Measurements from ENCODE around the gene ZNF302.
"Not testable (repeated sequence)": the region's sequence is repeated elsewhere in the genome, so short reads cannot be mapped to it uniquely, and the experiment has no call there.

The ZNF302 gene

GRCh38 chr19:34664168-34664567 is 13.3 kb upstream of the ZNF302 start:
- no peak overlapping the region for H3K4me2 ChIP-seq (ENCODE audit: low read length)
- TF ChIP-seq EZH2 (IDR thresholded peaks at IDR 0.05; ENCODE audit: borderline replicate concordance, low read length) (no peak), CTCF (IDR thresholded peaks at IDR 0.05; ENCODE audit: low read length) (no peak)
- peaks cover 5% of the 10 kb centered on the region for H3K4me1 ChIP-seq (ENCODE audit: insufficient read depth, low read length, severe bottlenecking)
- no peaks in the 10 kb centered on the region for H3K9me2 ChIP-seq (ENCODE audit: low read depth, low read length)
- no peak overlapping the region for H2AFZ ChIP-seq (ENCODE audit: low read length)
- H3K9me3 ChIP-seq (ENCODE audit: low read length) = no peaks in the 10 kb centered on the region
- H3K9ac ChIP-seq (ENCODE audit: low read length) = no peak overlapping the region
- no peaks in the 10 kb centered on the region for H3K27me3 ChIP-seq (ENCODE audit: insufficient read depth, low read length)
- no peaks in the 10 kb centered on the region for H3F3A ChIP-seq (ENCODE audit: insufficient read depth, low read length)
- H3K36me3 ChIP-seq (ENCODE audit: insufficient read depth, low read length) = no peaks in the 10 kb centered on the region
- no peaks in the 10 kb centered on the region for H4K20me1 ChIP-seq (ENCODE audit: insufficient read depth, low read length)
- H3K27ac ChIP-seq (ENCODE audit: low read depth, low read length, poor library complexity, severe bottlenecking) = no peak overlapping the region
- H3K4me3 ChIP-seq (ENCODE audit: low read depth, low read length, poor library complexity, severe bottlenecking) = no peak overlapping the region
- no peaks in the 10 kb centered on the region for H3K79me2 ChIP-seq (ENCODE audit: insufficient read depth, low read length)

GRCh38 chr19:34664870-34665269 is 12.6 kb upstream of the ZNF302 start:
- no peaks in the 10 kb centered on the region for H3K9me3 ChIP-seq (ENCODE audit: low read length)
- no peaks in the 10 kb centered on the region for H3K9me2 ChIP-seq (ENCODE audit: low read depth, low read length)
- no peaks in the 10 kb centered on the region for H3K27me3 ChIP-seq (ENCODE audit: insufficient read depth, low read length)
- no peak overlapping the region for H3K9ac ChIP-seq (ENCODE audit: low read length)
- H3K4me3 ChIP-seq (ENCODE audit: low read depth, low read length, poor library complexity, severe bottlenecking) = no peak overlapping the region
- H3K4me1 ChIP-seq (ENCODE audit: insufficient read depth, low read length, severe bottlenecking) = peaks cover 5% of the 10 kb centered on the region
- TF ChIP-seq EZH2 (IDR thresholded peaks at IDR 0.05; ENCODE audit: borderline replicate concordance, low read length) (no peak), CTCF (IDR thresholded peaks at IDR 0.05; ENCODE audit: low read length) (no peak)
- H2AFZ ChIP-seq (ENCODE audit: low read length) = no peak overlapping the region
- no peaks in the 10 kb centered on the region for H3K79me2 ChIP-seq (ENCODE audit: insufficient read depth, low read length)
- H3K4me2 ChIP-seq (ENCODE audit: low read length) = no peak overlapping the region
- no peaks in the 10 kb centered on the region for H3F3A ChIP-seq (ENCODE audit: insufficient read depth, low read length)
- H3K27ac ChIP-seq (ENCODE audit: low read depth, low read length, poor library complexity, severe bottlenecking) = no peak overlapping the region
- H4K20me1 ChIP-seq (ENCODE audit: insufficient read depth, low read length) = no peaks in the 10 kb centered on the region
- no peaks in the 10 kb centered on the region for H3K36me3 ChIP-seq (ENCODE audit: insufficient read depth, low read length)

- not testable (repeated sequence) for H4K20me1 ChIP-seq (ENCODE audit: insufficient read depth, low read length); H3K9me2 ChIP-seq (ENCODE audit: low read depth, low read length); H3K9me3 ChIP-seq (ENCODE audit: low read length); H3K4me1 ChIP-seq (ENCODE audit: insufficient read depth, low read length, severe bottlenecking); H2AFZ ChIP-seq (ENCODE audit: low read length); H3K36me3 ChIP-seq (ENCODE audit: insufficient read depth, low read length); H3K79me2 ChIP-seq (ENCODE audit: insufficient read depth, low read length); H3K27ac ChIP-seq (ENCODE audit: low read depth, low read length, poor library complexity, severe bottlenecking); H3K4me2 ChIP-seq (ENCODE audit: low read length); H3K9ac ChIP-seq (ENCODE audit: low read length); H3K27me3 ChIP-seq (ENCODE audit: insufficient read depth, low read length); H3K4me3 ChIP-seq (ENCODE audit: low read depth, low read length, poor library complexity, severe bottlenecking); H3F3A ChIP-seq (ENCODE audit: insufficient read depth, low read length)
These were observed 12.2 kb upstream of the ZNF302 start for GRCh38 chr19:34665275-34665674.

GRCh38 chr19:34666200-34666957 is 11.1 kb upstream of the ZNF302 start:
- H3K9ac ChIP-seq (ENCODE audit: low read length) = no peak overlapping the region
- peaks cover 5% of the 10 kb centered on the region for H3K4me1 ChIP-seq (ENCODE audit: insufficient read depth, low read length, severe bottlenecking)
- no peaks in the 10 kb centered on the region for H3K9me3 ChIP-seq (ENCODE audit: low read length)
- H3K27me3 ChIP-seq (ENCODE audit: insufficient read depth, low read length) = no peaks in the 10 kb centered on the region
- no peaks in the 10 kb centered on the region for H3K79me2 ChIP-seq (ENCODE audit: insufficient read depth, low read length)
- no peak for TF ChIP-seq EZH2 (IDR thresholded peaks at IDR 0.05; ENCODE audit: borderline replicate concordance, low read length)
- no peak for TF ChIP-seq CTCF (IDR thresholded peaks at IDR 0.05; ENCODE audit: low read length)
- no peaks in the 10 kb centered on the region for H3K9me2 ChIP-seq (ENCODE audit: low read depth, low read length)
- no peak overlapping the region for H3K4me3 ChIP-seq (ENCODE audit: low read depth, low read length, poor library complexity, severe bottlenecking)
- H2AFZ ChIP-seq (ENCODE audit: low read length) = no peak overlapping the region
- H3K36me3 ChIP-seq (ENCODE audit: insufficient read depth, low read length) = no peaks in the 10 kb centered on the region
- no peaks in the 10 kb centered on the region for H3F3A ChIP-seq (ENCODE audit: insufficient read depth, low read length)
- H3K4me2 ChIP-seq (ENCODE audit: low read length) = no peak overlapping the region
- no peak overlapping the region for H3K27ac ChIP-seq (ENCODE audit: low read depth, low read length, poor library complexity, severe bottlenecking)
- no peaks in the 10 kb centered on the region for H4K20me1 ChIP-seq (ENCODE audit: insufficient read depth, low read length)
